Measurements from ENCODE around the gene ATF6. TPM values are rescaled to one million over a fixed set of nuclear protein-coding genes. Genes with fewer than 3 reads are reported as not detected.

ATF6 gene
- total RNA-seq, 1 experiment from 2014 or later = 10.6 TPM

- POLR2A ChIA-PET = no interaction called here
- Mint-ChIP-seq H3K36me3 (peaks cover 10% of the 10 kb centered on the region), H3K9me3 (peaks cover 31% of the 10 kb centered on the region), H3K4me3 (no peak overlapping the region), H3K4me1 (no peaks in the 10 kb centered on the region), H3K27ac (no peak overlapping the region), H3K27me3 (ENCODE audit: low read depth) (no peaks in the 10 kb centered on the region; the same call in 1 of the 2 replicates)
- DNase-seq (ENCODE audit: low spot score) = no peak
- TF ChIP-seq ZNF423 (CRISPR knock-in tag; IDR thresholded peaks at IDR 0.05) = no peak
- no peak for TF ChIP-seq NFATC4 (CRISPR knock-in tag; IDR thresholded peaks at IDR 0.05)
- TF ChIP-seq FOXP4 (CRISPR knock-in tag; IDR thresholded peaks at IDR 0.05) = no peak
- TF ChIP-seq CREB1 (CRISPR knock-in tag; IDR thresholded peaks at IDR 0.05) = no peak
- no peak for TF ChIP-seq FOXK1 (CRISPR knock-in tag; IDR thresholded peaks at IDR 0.05)
- TF ChIP-seq ZNF396 (CRISPR knock-in tag; IDR thresholded peaks at IDR 0.05; ENCODE audit: borderline replicate concordance) = no peak
- no peak for TF ChIP-seq ATF1 (CRISPR knock-in tag; IDR thresholded peaks at IDR 0.05)
- TF ChIP-seq ZBTB21 (CRISPR knock-in tag; IDR thresholded peaks at IDR 0.05; ENCODE audit: borderline replicate concordance) = no peak
- TF ChIP-seq ARID4B (CRISPR knock-in tag; IDR thresholded peaks at IDR 0.05; ENCODE audit: borderline replicate concordance) = no peak
- no peak for TF ChIP-seq CTCF (IDR thresholded peaks at IDR 0.05)
- TF ChIP-seq NR2C2 (CRISPR knock-in tag; IDR thresholded peaks at IDR 0.05) = no peak
- TF ChIP-seq ZNF512 (CRISPR knock-in tag; IDR thresholded peaks at IDR 0.05; ENCODE audit: borderline replicate concordance) = no peak
- CTCF ChIA-PET = interaction anchor here (1.3 kb wide), 1 partner anchor 50 kb away, joined by 6 read pairs; no protein-coding TSS in a partner anchor
- ATAC-seq = no peak
Observed at GRCh38 chr1:161987303-161987702, 221.2 kb downstream of the ATF6 start.

GRCh38 chr1:161987872-161988271, 221.8 kb downstream of the ATF6 start:
- Mint-ChIP-seq H3K27me3 (ENCODE audit: low read depth) (no peaks in the 10 kb centered on the region; the same call in 1 of the 2 replicates), H3K4me1 (no peaks in the 10 kb centered on the region), H3K9me3 (peaks cover 36% of the 10 kb centered on the region), H3K36me3 (peaks cover 8% of the 10 kb centered on the region), H3K27ac (no peak overlapping the region), H3K4me3 (no peak overlapping the region)
- POLR2A ChIA-PET = no interaction called here
- ATAC-seq (no peak), DNase-seq (ENCODE audit: low spot score) (no peak)
- CTCF ChIA-PET = interaction anchor here (1.3 kb wide), 1 partner anchor 49 kb away, joined by 6 read pairs; no protein-coding TSS in a partner anchor
- TF ChIP-seq MXD4 (CRISPR knock-in tag; IDR thresholded peaks at IDR 0.05; ENCODE audit: borderline replicate concordance) (no peak), USF2 (CRISPR knock-in tag; IDR thresholded peaks at IDR 0.05) (no peak), EMX1 (CRISPR knock-in tag; IDR thresholded peaks at IDR 0.05) (no peak), FOXK1 (CRISPR knock-in tag; IDR thresholded peaks at IDR 0.05) (no peak), ZNF219 (CRISPR knock-in tag; IDR thresholded peaks at IDR 0.05; ENCODE audit: borderline replicate concordance) (no peak), STAT6 (CRISPR knock-in tag; conservative IDR thresholded peaks at IDR 0.05; ENCODE audit: low read depth) (no peak), CBFB (CRISPR knock-in tag; IDR thresholded peaks at IDR 0.05; ENCODE audit: low read depth) (no peak), TEAD1 (CRISPR knock-in tag; IDR thresholded peaks at IDR 0.05) (no peak), NFE2L1 (CRISPR knock-in tag; IDR thresholded peaks at IDR 0.05) (no peak), NR2C2 (CRISPR knock-in tag; IDR thresholded peaks at IDR 0.05) (no peak), ZNF512 (CRISPR knock-in tag; IDR thresholded peaks at IDR 0.05; ENCODE audit: borderline replicate concordance) (no peak)

Data from WTC11 (cell line).